Activated CD4-positive, alpha-beta T cell treated with anti-CD3 and anti-CD28 coated beads, Interleukin-2, amount 50 U/mL, for 16 hours (primary cell): ENCODE results near the gene YIPF6.
"Not testable (repeated sequence)": the region's sequence is repeated elsewhere in the genome, so short reads cannot be mapped to it uniquely, and the experiment has no call there.

Experiments
- DNase-seq: peaks from one replicate; pipeline ENCODE4 v3.0.0-alpha.2; 2020

YIPF6 gene

GRCh38 chrX:68508799-68509198 lies 9.9 kb downstream of the YIPF6 start:
- DNase-seq, result peak; percentile 18

GRCh38 chrX:68511255-68511654 lies 12.4 kb downstream of the YIPF6 start:
- DNase-seq, result peak; percentile 62

- not testable (repeated sequence) for DNase-seq
Measured at GRCh38 chrX:68524680-68525079, 25.8 kb downstream of the YIPF6 start.

- DNase-seq, result no peak
Measured at GRCh38 chrX:68532831-68533533, 34.1 kb downstream of the YIPF6 start.

GRCh38 chrX:68533656-68534055 lies 34.8 kb downstream of the YIPF6 start:
- no peak for DNase-seq

GRCh38 chrX:68534691-68535090 lies 35.8 kb downstream of the YIPF6 start:
- no peak for DNase-seq

- no peak for DNase-seq
Measured at GRCh38 chrX:68536429-68536828, 37.6 kb downstream of the YIPF6 start.

- DNase-seq, result no peak
Measured at GRCh38 chrX:68536884-68537283, 38.0 kb downstream of the YIPF6 start.

- no peak for DNase-seq
Measured at GRCh38 chrX:68550193-68550592, 51.3 kb downstream of the YIPF6 start.

- no peak for DNase-seq
Measured at GRCh38 chrX:68556036-68556435, 57.2 kb downstream of the YIPF6 start.

GRCh38 chrX:68557126-68557525 lies 58.3 kb downstream of the YIPF6 start:
- not testable (repeated sequence) for DNase-seq

- DNase-seq, result not testable (repeated sequence)
Measured at GRCh38 chrX:68559905-68560304, 61.1 kb downstream of the YIPF6 start.

GRCh38 chrX:68568136-68568535 lies 69.3 kb downstream of the YIPF6 start:
- DNase-seq, result peak; percentile 81

GRCh38 chrX:68570598-68570997 lies 71.7 kb downstream of the YIPF6 start:
- DNase-seq, result no peak

- DNase-seq, result no peak
Measured at GRCh38 chrX:68571292-68571609, 72.4 kb downstream of the YIPF6 start.

GRCh38 chrX:68571610-68572311 lies 72.9 kb downstream of the YIPF6 start:
- peak; percentile 82 for DNase-seq

GRCh38 chrX:68574240-68574639 lies 75.4 kb downstream of the YIPF6 start:
- DNase-seq, result peak; percentile 63

GRCh38 chrX:68579810-68580209 lies 81.0 kb downstream of the YIPF6 start:
- DNase-seq, result no peak

GRCh38 chrX:68584221-68584620 lies 85.4 kb downstream of the YIPF6 start:
- no peak for DNase-seq
